Neural cell (in vitro differentiated cells): Measurements from ENCODE around the gene SUPT3H.

Source experiments
- CTCF ChIP-seq: fragments of 450-650 bp; IDR thresholded peaks from 2 replicates; pipeline ENCODE4 v1.5.1; 2014; ENCODE audit warnings: antibody characterized with exemption, mild to moderate bottlenecking, moderate library complexity; ENCODE audit not compliant: poor library complexity, severe bottlenecking
- POLR2AphosphoS5 ChIP-seq: IDR thresholded peaks from 2 replicates; pipeline ENCODE4 v1.6.1; 2012
- REST ChIP-seq: IDR thresholded peaks from 2 replicates; pipeline ENCODE4 v1.6.1; 2012; ENCODE audit warnings: borderline replicate concordance

- TF ChIP-seq CTCF (no peak), REST (no peak), POLR2AphosphoS5 (no peak)
Measured at GRCh38 chr6:45078432-45078831, 299.3 kb downstream of the SUPT3H start.
